Adrenal gland (tissue), 12 donors: ENCODE measurements around the gene PPP2R1A. TPM values are rescaled to one million over a fixed set of nuclear protein-coding genes. Genes with fewer than 3 reads are reported as not detected.

Experiments
- DNase-seq, 7 donors: peaks; one replicate each; pipeline ENCODE4 v3.0.0-alpha.2; 2019 to 2020
- H3K27ac ChIP-seq, 5 donors: fragments of 200-600 bp; sonication (generic) in 4 of 5; 1 replicate in 3 of 5; 2 replicates in 2 of 5; pipeline versions ENCODE4 v1.5.1 to v1.8.0; 2016 to 2020; ENCODE audit warnings: mild to moderate bottlenecking in 1 of 5
- H3K27me3 ChIP-seq: fragments of 200-600 bp; 2 replicates; pipeline ENCODE4 v1.8.0; 2021
- H3K36me3 ChIP-seq, 2 donors: fragments of 200-600 bp; replicated peaks in 1 of 2; 1 replicate in 1 of 2; 2 replicates in 1 of 2; pipeline versions ENCODE4 v1.5.1 to v1.8.0; 2018 to 2022
- H3K4me1 ChIP-seq, 2 donors: fragments of 200-600 bp; replicated peaks in 1 of 2; 1 replicate in 1 of 2; 2 replicates in 1 of 2; pipeline versions ENCODE4 v1.5.1 to v1.8.0; 2018 to 2021
- H3K4me3 ChIP-seq, 4 donors: fragments of 200-600 bp; sonication (generic) in 3 of 4; one replicate each; pipeline ENCODE4 v1.5.1; 2016 to 2018
- H3K9me3 ChIP-seq, 3 donors: fragments of 200-600 bp; sonication (generic) in 1 of 3; replicated peaks in 1 of 3; 1 replicate in 2 of 3; 2 replicates in 1 of 3; pipeline versions ENCODE4 v1.5.1 to v1.8.0; 2016 to 2021
- POLR2A ChIP-seq, 2 donors: fragments of 450-650 bp; IDR thresholded peaks; one replicate each; pipeline ENCODE4 v1.6.1; 2017; ENCODE audit warnings: antibody characterized with exemption in 2 of 2, mild to moderate bottlenecking in 2 of 2, moderate library complexity in 1 of 2
- WGBS, 4 donors: extraction: QIAGEN DNeasy Blood & Tissue Kit in 2 of 4; methylation state at CpG; one replicate each; pipeline versions ENCODE4 v1.1.5 to v1.1.7; 2013 to 2017; 5-methylcytosine and 5-hydroxymethylcytosine counted together
- intact Hi-C, 2 donors: fragments of 100-400 bp; cut with DNase I; formaldehyde crosslinking; loops; one replicate each; pipeline versions ENCODE4 v1.14.1 to v1.15.0; 2022 to 2023
- microRNA-seq, 3 donors: library from miRNA; unstranded; fragments of <30 nt; microRNA quantifications; one replicate each; pipeline ENCODE4, GENCODE V29; 2017 to 2020
- polyA plus RNA-seq, 3 donors: library from polyadenylated mRNA; stranded (reverse); fragments of 200-250 nt in 2 of 3; fragments of 350-450 nt in 1 of 3; fragmentation: Illumina TruSeq in 1 of 3; extraction: RNeasy Lipid Tissue Mini Kit (QIAGEN cat#74804) in 1 of 3; gene quantifications; one replicate each; pipeline ENCODE4 v1.2.3, GENCODE V29; 2013 to 2014
- small RNA-seq, 2 donors: library from RNA; depleted of rRNA; stranded (forward); fragments of <200 nt; gene quantifications; one replicate each; pipeline ENCODE3, GENCODE V24; 2016
- total RNA-seq, 9 donors: library from RNA; depleted of rRNA in 4 of 9; stranded (reverse); fragments of >200 nt in 4 of 9; fragments of 120-200 nt in 1 of 9; fragmentation: NEBNext Ultra II Directional in 1 of 9; extraction: Animal tissue kit (Norgen Biotek cat#: 25700) in 1 of 9; gene quantifications; one replicate each; pipeline versions ENCODE4 v1.1.0 to v1.2.4, GENCODE V29; 2013 to 2023
- TF ChIP-seq, protein P1 (sequence below), 6 experiments: fragments of 450-650 bp in 4 of 6; fragments of 200-600 bp in 2 of 6; sonication (generic) in 1 of 6; IDR thresholded peaks; 1 replicate in 5 of 6; 2 replicates in 1 of 6; pipeline versions ENCODE4 v1.5.1 to v1.8.0; 2016 to 2021; ENCODE audit warnings: antibody characterized with exemption in 6 of 6, mild to moderate bottlenecking in 2 of 6, moderate library complexity in 1 of 6
- donor health status: healthy with polysubstance abuse.
- donor health status: Bipolar disorder and iron deficiency.
- donor health status: DM: yes; HTN: yes; CAD: no.
- donor health status: DM: no; HTN: no; CAD: no.
- donor health status: DM: no; HTN: no; CAD: no.
- donor health status: DM: yes; HTN: yes; CAD: no.

PPP2R1A gene
- total and polyA plus RNA-seq, 12 donors = 161 to 1,330 (median 371) TPM

- Histone ChIP-seq H3K4me1 (peaks cover 0 to 11% of the 10 kb centered on the region in 2 donors), H3K27me3 (no peaks in the 10 kb centered on the region), H3K4me3 (no peak overlapping the region), H3K9me3 (no peaks in the 10 kb centered on the region), H3K36me3 (no peaks in the 10 kb centered on the region), H3K27ac (no peak overlapping the region)
- no peak for DNase-seq
- TF ChIP-seq, protein P1, sequence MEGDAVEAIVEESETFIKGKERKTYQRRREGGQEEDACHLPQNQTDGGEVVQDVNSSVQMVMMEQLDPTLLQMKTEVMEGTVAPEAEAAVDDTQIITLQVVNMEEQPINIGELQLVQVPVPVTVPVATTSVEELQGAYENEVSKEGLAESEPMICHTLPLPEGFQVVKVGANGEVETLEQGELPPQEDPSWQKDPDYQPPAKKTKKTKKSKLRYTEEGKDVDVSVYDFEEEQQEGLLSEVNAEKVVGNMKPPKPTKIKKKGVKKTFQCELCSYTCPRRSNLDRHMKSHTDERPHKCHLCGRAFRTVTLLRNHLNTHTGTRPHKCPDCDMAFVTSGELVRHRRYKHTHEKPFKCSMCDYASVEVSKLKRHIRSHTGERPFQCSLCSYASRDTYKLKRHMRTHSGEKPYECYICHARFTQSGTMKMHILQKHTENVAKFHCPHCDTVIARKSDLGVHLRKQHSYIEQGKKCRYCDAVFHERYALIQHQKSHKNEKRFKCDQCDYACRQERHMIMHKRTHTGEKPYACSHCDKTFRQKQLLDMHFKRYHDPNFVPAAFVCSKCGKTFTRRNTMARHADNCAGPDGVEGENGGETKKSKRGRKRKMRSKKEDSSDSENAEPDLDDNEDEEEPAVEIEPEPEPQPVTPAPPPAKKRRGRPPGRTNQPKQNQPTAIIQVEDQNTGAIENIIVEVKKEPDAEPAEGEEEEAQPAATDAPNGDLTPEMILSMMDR (IDR thresholded peaks at IDR 0.05) = no peak
- no peak for TF ChIP-seq POLR2A (IDR thresholded peaks at IDR 0.05)
- intact Hi-C loops = no loop called here
- WGBS, 4 donors = 91 to 95% (median 92%) methylated on average over 5 of the region's 5 CpGs
Observed at GRCh38 chr19:52275988-52276387, 86.1 kb downstream of the PPP2R1A start.

GRCh38 chr19:52277471-52277870, 87.6 kb downstream of the PPP2R1A start:
- no peak overlapping the region for H3K4me3 ChIP-seq
- H3K4me1 ChIP-seq = peaks cover 0 to 6% of the 10 kb centered on the region in 2 donors
- 87 to 94% (median 94%) methylated on average over 6 of the region's 6 CpGs for WGBS, 4 donors
- H3K36me3 ChIP-seq = no peaks in the 10 kb centered on the region
- no peak for DNase-seq
- intact Hi-C loops = no loop called here
- no peaks in the 10 kb centered on the region for H3K27me3 ChIP-seq
- no peaks in the 10 kb centered on the region for H3K9me3 ChIP-seq
- H3K27ac ChIP-seq = no peak overlapping the region
- TF ChIP-seq, protein P1 (IDR thresholded peaks at IDR 0.05) = no peak
- TF ChIP-seq POLR2A (IDR thresholded peaks at IDR 0.05) = no peak

Small RNA genes lying within 50 kb of the gene (microRNA-seq; reads per million reads assigned to microRNA genes)
- 0 to 0.85 (median 0) reads per million in 3 donors for gene MIR6801

Small RNA genes lying within 50 kb of the gene (small RNA-seq; reads per million reads assigned to genes)
- 0 reads per million in 2 donors for gene MIR6801
- 0 reads per million in 2 donors for gene RF00019
- 0 to 0.12 reads per million in 2 donors for gene RPL37P23

Other genes with a start within 250 kb of the PPP2R1A start
- gene ZNF350, start 203.2 kb upstream of the PPP2R1A start, total RNA-seq = 10 to 100 TPM in 6 of 9 donors, 1 to 10 TPM in 3; 4.5 to 12.8 (median 12.2) TPM
- gene ZNF350, start 203.2 kb upstream of the PPP2R1A start, polyA plus RNA-seq = 10 to 100 TPM in 2 of 3 donors, 1 to 10 TPM in 1; 8.0 to 10.9 (median 10.2) TPM
- 10 to 100 TPM in 8 of 9 donors, 1 to 10 TPM in 1; 7.5 to 30.7 (median 12.4) TPM for gene ZNF615, start 181.8 kb upstream of the PPP2R1A start, total RNA-seq
- gene ZNF615, start 181.8 kb upstream of the PPP2R1A start, polyA plus RNA-seq = 1 to 10 TPM; 6.3 to 8.2 (median 7.3) TPM
- 1 to 10 TPM; 2.3 to 9.4 (median 7.3) TPM for gene ZNF614, start 161.7 kb upstream of the PPP2R1A start, total RNA-seq
- gene ZNF614, start 161.7 kb upstream of the PPP2R1A start, polyA plus RNA-seq = 1 to 10 TPM; 3.3 to 8.2 (median 3.6) TPM
- 10 to 100 TPM in 5 of 9 donors, 1 to 10 TPM in 4; 2.3 to 32.1 (median 11.6) TPM for gene ZNF432, start 141.2 kb upstream of the PPP2R1A start, total RNA-seq
- 10 to 100 TPM; 20.1 to 31.5 (median 26.5) TPM for gene ZNF432, start 141.2 kb upstream of the PPP2R1A start, polyA plus RNA-seq
- 10 to 100 TPM in 8 of 9 donors, 1 to 10 TPM in 1; 9.2 to 34.1 (median 21.4) TPM for gene ZNF841, start 94.3 kb upstream of the PPP2R1A start, total RNA-seq
- gene ZNF841, start 94.3 kb upstream of the PPP2R1A start, polyA plus RNA-seq = 10 to 100 TPM; 15.2 to 29.2 (median 16.7) TPM
- gene ZNF616, start 50.1 kb upstream of the PPP2R1A start, total RNA-seq = 10 to 100 TPM in 8 of 9 donors, 1 to 10 TPM in 1; 7.0 to 55.4 (median 15.6) TPM
- 10 to 100 TPM in 1 of 3 donors, 1 to 10 TPM in 2; 5.2 to 42.8 (median 5.6) TPM for gene ZNF616, start 50.1 kb upstream of the PPP2R1A start, polyA plus RNA-seq
- gene ZNF836, start 18.4 kb upstream of the PPP2R1A start, total RNA-seq = 100 to 1,000 TPM in 1 of 9 donors, 10 to 100 TPM in 7, 1 to 10 TPM in 1; 7.4 to 180 (median 36.0) TPM
- 10 to 100 TPM; 13.2 to 61.2 (median 15.1) TPM for gene ZNF836, start 18.4 kb upstream of the PPP2R1A start, polyA plus RNA-seq
- 10 to 100 TPM in 6 of 9 donors, 1 to 10 TPM in 3; 2.3 to 18.8 (median 13.3) TPM for gene ZNF766, start 79.5 kb downstream of the PPP2R1A start, total RNA-seq
- 10 to 100 TPM in 1 of 3 donors, 1 to 10 TPM in 2; 2.8 to 21.4 (median 3.8) TPM for gene ZNF766, start 79.5 kb downstream of the PPP2R1A start, polyA plus RNA-seq
- gene ZNF480, start 107.1 kb downstream of the PPP2R1A start, total RNA-seq = 10 to 100 TPM in 4 of 9 donors, 1 to 10 TPM in 5; 2.1 to 15.1 (median 9.0) TPM
- 10 to 100 TPM in 2 of 3 donors, 1 to 10 TPM in 1; 7.2 to 16.3 (median 13.2) TPM for gene ZNF480, start 107.1 kb downstream of the PPP2R1A start, polyA plus RNA-seq
- gene ZNF610, start 146.2 kb downstream of the PPP2R1A start, total RNA-seq = 10 to 100 TPM in 1 of 9 donors, 1 to 10 TPM in 8; 1.9 to 10.2 (median 4.3) TPM
- gene ZNF610, start 146.2 kb downstream of the PPP2R1A start, polyA plus RNA-seq = 10 to 100 TPM in 1 of 3 donors, 1 to 10 TPM in 2; 2.9 to 13.6 (median 4.3) TPM
- 10 to 100 TPM in 8 of 9 donors, 1 to 10 TPM in 1; 7.5 to 23.1 (median 16.4) TPM for gene ZNF880, start 179.9 kb downstream of the PPP2R1A start, total RNA-seq
- gene ZNF880, start 179.9 kb downstream of the PPP2R1A start, polyA plus RNA-seq = 10 to 100 TPM; 18.3 to 19.4 (median 18.8) TPM
- gene ZNF528, start 207.8 kb downstream of the PPP2R1A start, total RNA-seq = 10 to 100 TPM in 8 of 9 donors, 1 to 10 TPM in 1; 7.6 to 48.5 (median 23.6) TPM
- 10 to 100 TPM in 2 of 3 donors, 1 to 10 TPM in 1; 10.0 to 29.8 (median 22.4) TPM for gene ZNF528, start 207.8 kb downstream of the PPP2R1A start, polyA plus RNA-seq
- gene ZNF534, start 239.1 kb downstream of the PPP2R1A start, total RNA-seq = under 1 TPM in 3 of 9 donors, not detected in 6; 0.11 to 0.18 (median 0.11) TPM
- gene ZNF534, start 239.1 kb downstream of the PPP2R1A start, polyA plus RNA-seq = under 1 TPM in 1 of 3 donors, not detected in 2; 0.16 TPM